ENCODE results near the gene EIF4H. TPM values are rescaled to one million over a fixed set of nuclear protein-coding genes. Genes with fewer than 3 reads are reported as not detected.

EIF4H gene
- total and polyA plus RNA-seq, 9 of the 15 experiments (the other 6 are each of a cell fraction or from before 2014, with no cell fraction given), result 11.0 to 435 (median 319) TPM

- no peak for TF ChIP-seq STAT5B (CRISPR knock-in tag; IDR thresholded peaks at IDR 0.05)
- TF ChIP-seq ZNF592 (IDR thresholded peaks at IDR 0.05), result peak; percentile 89; the same call in 1 of the 2 replicates
- peak; percentile 41 for TF ChIP-seq PRDM10 (IDR thresholded peaks at IDR 0.05; ENCODE audit: partially characterized antibody)
- TF ChIP-seq ZNF23 (CRISPR knock-in tag; IDR thresholded peaks at IDR 0.05), result no peak
- peak; percentile 44; the same call in 1 of the 2 replicates for TF ChIP-seq PKNOX1 (IDR thresholded peaks at IDR 0.05)
- 0 out of 2 replicates have a peak, but pooled peaks have one; percentile 8 for TF ChIP-seq ETV1 (tag; conservative IDR thresholded peaks at IDR 0.05; ENCODE audit: low read depth)
- H2AFZ ChIP-seq (ENCODE audit: low read depth, low read length), result peak overlapping the region; percentile 30
- intact Hi-C loops (cut with micrococcal nuclease) (no loop called here), in situ Hi-C loops (cut with MboI) (no loop called here)
- H3K4me1 ChIP-seq (replicated peaks in 1 of 2; ENCODE audit: control insufficient read depth in 2 of 2, insufficient read depth in 2 of 2, low read length in 2 of 2), result peaks cover 0 to 3% of the 10 kb centered on the region in 2 experiments; a peak in 3 of 5 replicates
- DNase-seq (ENCODE audit: extremely low read depth in 1 of 4, low spot score in 3 of 4) (peak in 1 of 4 experiments; percentile 23), FAIRE-seq (no peak), ATAC-seq (peak; percentile 60)
- no peaks in the 10 kb centered on the region for H4K20me1 ChIP-seq (replicated peaks; ENCODE audit: control insufficient read depth, insufficient read depth, low read length)
- no peak overlapping the region for H3K4me2 ChIP-seq (ENCODE audit: insufficient read depth, low read length)
- H3K9me3 ChIP-seq (replicated peaks; ENCODE audit: control insufficient read depth, insufficient read depth, low read depth, low read length), result no peaks in the 10 kb centered on the region
- no peaks in the 10 kb centered on the region for H3K79me2 ChIP-seq (ENCODE audit: control insufficient read depth, insufficient read depth, low read length)
- H3K27ac ChIP-seq (ENCODE audit: extremely low read depth, low read depth, low read length), result no peak overlapping the region
- ChIA-PET POLR2A (interaction anchor here (0.6 to 1.5 kb wide), 2 partner anchors 16 to 485 kb away, joined by 3 to 4 read pairs; no protein-coding TSS in a partner anchor), CTCF (ENCODE audit: low intra/inter-chr PET ratio) (no interaction called here)
- no peaks in the 10 kb centered on the region for H3K36me3 ChIP-seq (ENCODE audit: control insufficient read depth, insufficient read depth, low read length)
- H3K9me1 ChIP-seq (ENCODE audit: control insufficient read depth, insufficient read depth, low read length), result no peaks in the 10 kb centered on the region
- no peak overlapping the region for H3K9ac ChIP-seq (ENCODE audit: insufficient read depth in 1 of 2, low read depth in 2 of 2, low read length in 2 of 2)
- 34% methylated on average over 12 of the region's 12 CpGs for WGBS (ENCODE audit: insufficient coverage, low coverage, missing lambda C conversion rate)
- H3K4me3 ChIP-seq, result no peak overlapping the region
- no TSS peak for BruUV-seq (replicated peaks)
- H3K27me3 ChIP-seq (ENCODE audit: control insufficient read depth in 2 of 2, insufficient read depth in 2 of 2, low read length in 2 of 2), result no peaks in the 10 kb centered on the region
These were observed 35.8 kb upstream of the EIF4H start for GRCh38 chr7:74138334-74138867.

Measured in K562 (cell line).